ENCODE results near the gene ZBTB7C. TPM values are rescaled to one million over a fixed set of nuclear protein-coding genes. Genes with fewer than 3 reads are reported as not detected.

The ZBTB7C gene
- total and polyA plus RNA-seq, 8 donors = 3.0 to 47.8 (median 19.3) TPM

GRCh38 chr18:48200631-48201336, 208.4 kb downstream of the ZBTB7C start:
- Histone ChIP-seq H3K36me3 (no peaks in the 10 kb centered on the region), H3K27me3 (peaks cover 0 to 10% (median 0%) of the 10 kb centered on the region in 3 donors), H3K27ac (no peak overlapping the region), H3K9me3 (no peaks in the 10 kb centered on the region), H3K4me3 (no peak overlapping the region), H3K4me1 (peaks cover 0 to 10% (median 0%) of the 10 kb centered on the region in 4 donors)
- no peak for DNase-seq
- TF ChIP-seq POLR2A (IDR thresholded peaks at IDR 0.05) (no peak), CTCF (IDR thresholded peaks at IDR 0.05) (no peak), POLR2AphosphoS5 (IDR thresholded peaks at IDR 0.05) (no peak), EP300 (IDR thresholded peaks at IDR 0.05) (no peak)
- intact Hi-C loops (cut with DNase I; ENCODE audit: low total_unique reads) = no loop called here
- 74 to 94% (median 91%) methylated on average over 10 to 11 of the region's 11 CpGs for WGBS, 5 donors

- DNase-seq = no peak
- no peaks in the 10 kb centered on the region for H3K36me3 ChIP-seq
- H3K9me3 ChIP-seq = no peaks in the 10 kb centered on the region
- intact Hi-C loops (cut with DNase I; ENCODE audit: low total_unique reads) = no loop called here
- peaks cover 0 to 10% (median 0%) of the 10 kb centered on the region in 3 donors for H3K27me3 ChIP-seq
- peaks cover 0 to 14% (median 3%) of the 10 kb centered on the region in 4 donors for H3K4me1 ChIP-seq
- no peak for TF ChIP-seq POLR2A (IDR thresholded peaks at IDR 0.05)
- TF ChIP-seq EP300 (IDR thresholded peaks at IDR 0.05) = no peak
- TF ChIP-seq POLR2AphosphoS5 (IDR thresholded peaks at IDR 0.05) = no peak
- no peak for TF ChIP-seq CTCF (IDR thresholded peaks at IDR 0.05)
- H3K27ac ChIP-seq = no peak overlapping the region
- 37 to 55% (median 41%) methylated on average over 3 of the region's 3 CpGs for WGBS, 5 donors
- no peak overlapping the region for H3K4me3 ChIP-seq
Observed at GRCh38 chr18:48199399-48199798, 209.8 kb downstream of the ZBTB7C start.

- 53 to 68% (median 57%) methylated on average over 2 of the region's 2 CpGs for WGBS, 5 donors
- TF ChIP-seq CTCF (IDR thresholded peaks at IDR 0.05) (no peak), POLR2A (IDR thresholded peaks at IDR 0.05) (no peak)
- no peak overlapping the region for H3K27ac ChIP-seq
Observed at GRCh38 chr18:48197819-48198218, 211.4 kb downstream of the ZBTB7C start.

GRCh38 chr18:48195787-48196186, 213.4 kb downstream of the ZBTB7C start:
- Histone ChIP-seq H3K27me3 (peaks cover 0 to 10% (median 0%) of the 10 kb centered on the region in 3 donors), H3K9me3 (no peaks in the 10 kb centered on the region), H3K27ac (no peak overlapping the region), H3K4me1 (peaks cover 0 to 15% (median 6%) of the 10 kb centered on the region in 4 donors), H3K4me3 (no peak overlapping the region), H3K36me3 (no peaks in the 10 kb centered on the region)
- no peak for DNase-seq
- intact Hi-C loops (cut with DNase I; ENCODE audit: low total_unique reads) = no loop called here
- TF ChIP-seq EP300 (IDR thresholded peaks at IDR 0.05) (no peak), POLR2AphosphoS5 (IDR thresholded peaks at IDR 0.05) (no peak), POLR2A (IDR thresholded peaks at IDR 0.05) (no peak)

More at GRCh38 chr18:48197819-48198218, 211.4 kb downstream of the ZBTB7C start:
- H3K4me1 ChIP-seq = peaks cover 0 to 15% (median 6%) of the 10 kb centered on the region in 4 donors
- H3K36me3 ChIP-seq = no peaks in the 10 kb centered on the region
- H3K4me3 ChIP-seq = no peak overlapping the region
- intact Hi-C loops (cut with DNase I; ENCODE audit: low total_unique reads) = no loop called here
- DNase-seq = no peak
- H3K27me3 ChIP-seq = peaks cover 0 to 10% (median 0%) of the 10 kb centered on the region in 3 donors
- H3K9me3 ChIP-seq = no peaks in the 10 kb centered on the region

- Histone ChIP-seq H3K27ac (no peak overlapping the region), H3K36me3 (no peaks in the 10 kb centered on the region), H3K27me3 (peaks cover 0 to 6% (median 0%) of the 10 kb centered on the region in 3 donors), H3K4me3 (no peak overlapping the region), H3K4me1 (peaks cover 0 to 15% (median 6%) of the 10 kb centered on the region in 4 donors), H3K9me3 (no peaks in the 10 kb centered on the region)
- no peak for DNase-seq
- TF ChIP-seq POLR2AphosphoS5 (IDR thresholded peaks at IDR 0.05) = no peak
- no peak for TF ChIP-seq POLR2A (IDR thresholded peaks at IDR 0.05)
- TF ChIP-seq EP300 (IDR thresholded peaks at IDR 0.05) = no peak
- TF ChIP-seq CTCF (IDR thresholded peaks at IDR 0.05) = no peak
- intact Hi-C loops (cut with DNase I; ENCODE audit: low total_unique reads) = no loop called here
- 78 to 88% (median 86%) methylated on average over 4 of the region's 4 CpGs for WGBS, 5 donors
Observed at GRCh38 chr18:48194591-48195181, 214.5 kb downstream of the ZBTB7C start.
